HG03159 (cell line): ENCODE results near the gene SPACA9.

ENCODE experiments used
- ATAC-seq: cut with Tn5 transposase; IDR thresholded peaks from one replicate; pipeline ENCODE4 v1.9.1; 2021; ENCODE audit warnings: mild to moderate bottlenecking, moderate library complexity; ENCODE audit not compliant: unreplicated experiment

Gene SPACA9

DNA sequence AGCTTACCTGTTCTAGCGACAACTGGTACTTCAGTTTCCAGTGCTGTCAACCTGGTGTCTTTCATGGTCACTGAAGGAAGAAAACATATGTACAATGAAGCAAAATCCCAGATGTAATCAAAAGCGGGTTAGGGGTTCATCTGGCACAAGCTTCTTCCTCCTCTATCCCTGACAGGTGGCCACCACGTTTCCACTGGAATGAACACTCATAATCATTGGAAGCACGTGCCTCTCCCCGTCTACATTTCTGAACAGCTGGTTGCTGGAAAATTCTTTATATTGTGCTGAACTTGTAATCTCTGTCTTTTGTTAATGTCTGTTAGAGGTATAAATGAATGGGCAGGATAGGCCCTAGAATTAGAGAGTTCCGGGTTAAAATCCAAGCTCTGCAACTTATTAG lies 56.3 kb downstream of the SPACA9 start:
- ATAC-seq = no peak

DNA sequence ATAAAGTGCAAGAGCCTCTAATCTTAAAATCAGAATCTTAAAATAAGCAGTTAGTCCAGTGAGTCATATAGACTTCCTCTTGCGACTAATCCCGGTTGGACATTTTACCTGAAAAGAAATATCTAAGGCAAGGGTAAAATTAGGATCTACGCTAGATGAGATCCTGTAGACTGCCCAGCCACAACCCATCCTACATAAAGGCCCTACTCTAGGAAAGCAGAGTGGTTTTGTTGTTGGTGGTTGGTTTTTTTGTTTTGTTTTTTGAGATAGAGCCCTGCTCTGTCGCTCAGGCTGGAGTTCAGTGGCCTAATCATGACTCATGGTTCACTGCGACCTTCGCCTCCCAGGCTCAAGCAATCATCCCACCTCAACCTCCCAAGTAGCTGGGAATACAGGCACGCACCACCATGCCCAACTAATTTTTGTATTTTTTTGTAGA lies 58.8 kb downstream of the SPACA9 start:
- ATAC-seq = no peak

DNA sequence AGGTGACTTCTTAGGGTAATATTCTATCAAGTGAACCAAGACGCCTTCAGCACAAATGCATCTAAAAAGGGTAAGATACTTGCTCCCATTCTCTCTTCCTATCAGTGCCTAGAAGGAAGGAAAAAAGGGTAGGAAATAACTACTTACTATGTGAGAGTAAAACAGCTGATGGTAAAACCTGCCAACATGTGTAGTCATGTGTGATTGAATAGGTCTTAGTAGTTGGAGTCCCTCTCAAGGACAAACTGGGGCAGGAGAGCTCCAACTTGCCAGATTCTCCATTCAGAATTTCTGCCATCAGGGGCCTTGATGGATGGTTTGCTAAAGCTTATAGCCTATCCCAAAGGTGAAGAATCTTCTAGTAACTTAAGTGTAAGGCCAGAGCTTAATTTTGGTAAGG lies 60.5 kb downstream of the SPACA9 start:
- no peak for ATAC-seq
